BJ (cell line): ENCODE results near the gene ZNF41. TPM values are rescaled to one million over a fixed set of nuclear protein-coding genes. Genes with fewer than 3 reads are reported as not detected.

Experiments used
- CTCF ChIA-PET: fragments of 350-600 bp; formaldehyde crosslinking; extraction: SDS; loops from one replicate; lab custom pipeline; 2021; ENCODE audit warnings: antibody characterized with exemption, inconsistent platforms; lab: Yijun Ruan, JAX
- POLR2A ChIA-PET: fragments of 300-600 bp; sonication (Branson Sonifier 250); formaldehyde crosslinking; extraction: SDS; loops from one replicate; lab custom pipeline; 2021; ENCODE audit warnings: antibody characterized with exemption; lab: Charles Lee
- DNase-seq: peaks from one replicate; pipeline ENCODE4 v3.0.0-alpha.2; 2011; ENCODE audit warnings: low read depth
- H3K27me3 ChIP-seq: 2 replicates; pipeline ENCODE4 v1.6.0; 2011; ENCODE audit warnings: low read length; ENCODE audit not compliant: control insufficient read depth, insufficient read depth
- H3K36me3 ChIP-seq: 2 replicates; pipeline ENCODE4 v1.5.1; 2011; ENCODE audit warnings: low read length; ENCODE audit not compliant: control insufficient read depth, insufficient read depth
- H3K4me3 ChIP-seq: 2 replicates; pipeline ENCODE4 v1.5.1; 2011; ENCODE audit warnings: low read depth, mild to moderate bottlenecking, control low read depth, low read length
- polyA plus RNA-seq: library from polyadenylated mRNA; depleted of rRNA; stranded (reverse); fragments of >200 nt; gene quantifications from 2 replicates; pipeline ENCODE4 v1.2.3, GENCODE V29; 2011; rRNA removed
- TF ChIP-seq, protein P1 (sequence below): IDR thresholded peaks from 2 replicates; pipeline ENCODE4 v1.5.1; 2011; ENCODE audit warnings: low read depth, mild to moderate bottlenecking, control low read depth, inconsistent platforms, low read length, moderate library complexity; ENCODE audit not compliant: insufficient read depth

Gene ZNF41
- polyA plus RNA-seq, 1 experiment, result 4.8 TPM

DNA sequence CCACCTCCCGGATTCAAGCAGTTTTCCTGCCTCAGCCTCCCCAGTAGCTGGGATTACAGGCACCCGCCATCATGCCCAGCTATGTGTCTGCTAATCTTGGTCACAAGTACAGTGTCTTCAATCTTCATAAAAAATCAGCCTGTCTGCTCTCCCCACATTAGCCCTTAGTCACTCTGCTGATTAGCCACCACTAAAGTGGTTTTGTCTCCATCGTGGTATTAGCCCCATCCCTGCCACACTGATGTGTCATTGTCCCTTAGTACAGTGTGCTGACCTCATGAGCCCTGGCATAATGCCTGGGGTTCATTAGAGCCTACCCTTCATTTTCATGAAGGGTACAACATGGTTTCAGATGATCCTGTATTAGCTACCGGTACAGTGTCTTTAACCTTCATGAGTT is 62.8 kb downstream of the ZNF41 start:
- TF ChIP-seq, protein P1, sequence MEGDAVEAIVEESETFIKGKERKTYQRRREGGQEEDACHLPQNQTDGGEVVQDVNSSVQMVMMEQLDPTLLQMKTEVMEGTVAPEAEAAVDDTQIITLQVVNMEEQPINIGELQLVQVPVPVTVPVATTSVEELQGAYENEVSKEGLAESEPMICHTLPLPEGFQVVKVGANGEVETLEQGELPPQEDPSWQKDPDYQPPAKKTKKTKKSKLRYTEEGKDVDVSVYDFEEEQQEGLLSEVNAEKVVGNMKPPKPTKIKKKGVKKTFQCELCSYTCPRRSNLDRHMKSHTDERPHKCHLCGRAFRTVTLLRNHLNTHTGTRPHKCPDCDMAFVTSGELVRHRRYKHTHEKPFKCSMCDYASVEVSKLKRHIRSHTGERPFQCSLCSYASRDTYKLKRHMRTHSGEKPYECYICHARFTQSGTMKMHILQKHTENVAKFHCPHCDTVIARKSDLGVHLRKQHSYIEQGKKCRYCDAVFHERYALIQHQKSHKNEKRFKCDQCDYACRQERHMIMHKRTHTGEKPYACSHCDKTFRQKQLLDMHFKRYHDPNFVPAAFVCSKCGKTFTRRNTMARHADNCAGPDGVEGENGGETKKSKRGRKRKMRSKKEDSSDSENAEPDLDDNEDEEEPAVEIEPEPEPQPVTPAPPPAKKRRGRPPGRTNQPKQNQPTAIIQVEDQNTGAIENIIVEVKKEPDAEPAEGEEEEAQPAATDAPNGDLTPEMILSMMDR, result no peak
- Histone ChIP-seq H3K36me3 (no peaks in the 10 kb centered on the region), H3K4me3 (no peak overlapping the region), H3K27me3 (no peaks in the 10 kb centered on the region)
- ChIA-PET POLR2A (no interaction called here), CTCF (no interaction called here)
- DNase-seq, result no peak

DNA sequence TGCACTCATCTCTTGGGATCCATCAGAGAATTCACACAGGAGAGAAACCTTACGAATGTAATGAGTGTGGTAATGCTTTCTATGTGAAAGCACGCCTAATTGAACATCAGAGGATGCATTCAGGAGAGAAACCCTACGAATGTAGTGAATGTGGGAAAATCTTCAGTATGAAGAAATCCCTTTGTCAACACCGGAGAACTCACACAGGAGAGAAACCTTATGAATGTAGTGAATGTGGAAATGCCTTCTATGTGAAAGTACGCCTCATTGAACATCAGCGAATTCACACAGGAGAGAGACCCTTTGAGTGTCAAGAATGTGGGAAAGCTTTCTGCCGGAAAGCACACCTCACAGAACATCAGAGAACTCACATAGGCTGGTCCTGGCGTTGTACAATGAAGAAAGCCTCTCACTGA is 69.8 kb downstream of the ZNF41 start:
- CTCF ChIA-PET, result no interaction called here
- Histone ChIP-seq H3K36me3 (no peaks in the 10 kb centered on the region), H3K4me3 (no peak overlapping the region), H3K27me3 (no peaks in the 10 kb centered on the region)
- TF ChIP-seq, protein P1, result no peak
- no peak for DNase-seq
- POLR2A ChIA-PET, result no interaction called here

Other genes with a start within 250 kb of the ZNF41 start
- 0.02 TPM in 1 of 2 replicates, not detected in the other for gene ZNF157, start 112.6 kb downstream of the ZNF41 start, polyA plus RNA-seq
- gene ARAF, start 78.0 kb upstream of the ZNF41 start, polyA plus RNA-seq, result 36.1 and 62.3 TPM in 2 replicates
- gene TIMP1, start 99.2 kb upstream of the ZNF41 start, polyA plus RNA-seq, result 1,766 and 1,870 TPM in 2 replicates
- gene SYN1, start 136.6 kb upstream of the ZNF41 start, polyA plus RNA-seq, result 0.23 and 0.48 TPM in 2 replicates
- 0.01 and 0.05 TPM in 2 replicates for gene CFP, start 146.7 kb upstream of the ZNF41 start, polyA plus RNA-seq
- 19.8 and 22.4 TPM in 2 replicates for gene ELK1, start 167.3 kb upstream of the ZNF41 start, polyA plus RNA-seq
- 76.9 and 101 TPM in 2 replicates for gene UXT, start 176.0 kb upstream of the ZNF41 start, polyA plus RNA-seq